ENCODE results near the gene RBCK1. TPM values are rescaled to one million over a fixed set of nuclear protein-coding genes. Genes with fewer than 3 reads are reported as not detected.
"Not testable (repeated sequence)": the region's sequence is repeated elsewhere in the genome, so short reads cannot be mapped to it uniquely, and the experiment has no call there.

RBCK1 gene
- total RNA-seq, 1 donor from 2014 or later: 67.0 TPM

- Histone ChIP-seq H3K4me1 (peaks cover 18% of the 10 kb centered on the region), H3K27me3 (no peaks in the 10 kb centered on the region), H3K36me3 (no peaks in the 10 kb centered on the region), H3K4me3 (peak overlapping the region; percentile 57), H3K27ac (no peak overlapping the region), H3K9me3 (no peaks in the 10 kb centered on the region)
- no peak for DNase-seq (ENCODE audit: extremely low spot score in 2 of 2)
- TF ChIP-seq CTCF (IDR thresholded peaks at IDR 0.05) (no peak), POLR2A (IDR thresholded peaks at IDR 0.05) (no peak), POLR2AphosphoS5 (IDR thresholded peaks at IDR 0.05; ENCODE audit: insufficient read depth in 1 of 2, low read depth in 1 of 2) (no peak)
- intact Hi-C loops (cut with DNase I): no loop called here
Observed at GRCh38 chr20:382291-383115, 25.6 kb upstream of the RBCK1 start.

DNA sequence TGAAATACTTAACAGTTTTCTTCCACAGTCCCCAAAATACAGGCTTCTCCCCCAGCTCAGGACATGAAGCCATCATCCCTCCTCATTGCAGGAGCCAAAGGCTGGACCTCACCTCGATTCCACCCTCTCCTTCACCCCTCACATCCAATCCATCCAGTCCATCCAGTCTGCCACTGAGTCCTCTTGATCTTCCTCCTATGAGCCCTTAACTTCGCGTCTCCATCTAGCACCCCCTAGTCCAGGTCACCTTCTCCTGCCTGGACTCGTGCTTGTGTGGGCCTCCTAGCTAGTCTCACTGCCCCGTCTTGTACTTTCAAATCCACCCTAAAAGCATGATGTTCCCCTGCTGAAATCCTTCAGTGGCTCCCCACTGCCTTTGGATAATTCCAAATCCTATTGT lies 24.2 kb upstream of the RBCK1 start:
- TF ChIP-seq POLR2A (IDR thresholded peaks at IDR 0.05): no peak
- TF ChIP-seq CTCF (IDR thresholded peaks at IDR 0.05): no peak
- TF ChIP-seq POLR2AphosphoS5 (IDR thresholded peaks at IDR 0.05; ENCODE audit: insufficient read depth in 1 of 2, low read depth in 1 of 2): no peak
- intact Hi-C loops (cut with DNase I): no loop called here
- no peaks in the 10 kb centered on the region for H3K9me3 ChIP-seq
- H3K27ac ChIP-seq: no peak overlapping the region
- peaks cover 18% of the 10 kb centered on the region for H3K4me1 ChIP-seq
- H3K4me3 ChIP-seq: no peak overlapping the region
- no peaks in the 10 kb centered on the region for H3K27me3 ChIP-seq
- H3K36me3 ChIP-seq: peaks cover 0 to 8% of the 10 kb centered on the region in 2 donors
- DNase-seq (ENCODE audit: extremely low spot score in 2 of 2): no peak

DNA sequence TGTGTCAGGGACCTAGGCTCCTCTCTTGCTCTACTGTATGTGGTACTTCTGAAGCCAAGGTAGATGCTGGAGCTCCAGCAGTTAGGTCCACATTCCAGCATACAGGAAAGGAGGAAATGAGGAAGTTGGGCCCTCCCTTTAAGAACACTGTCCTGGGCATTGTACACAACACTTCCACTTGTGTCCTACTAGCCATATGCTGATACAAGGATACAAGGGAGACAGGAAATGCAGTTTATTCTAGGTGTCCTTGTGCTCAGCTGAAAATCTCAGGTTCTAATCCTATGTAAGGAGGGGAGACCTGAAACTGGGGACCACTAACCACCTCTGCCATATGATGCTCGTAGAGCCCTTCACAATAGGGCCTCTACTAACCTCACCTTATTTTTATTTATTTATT lies 23.4 kb upstream of the RBCK1 start:
- H3K9me3 ChIP-seq: no peaks in the 10 kb centered on the region
- no peaks in the 10 kb centered on the region for H3K27me3 ChIP-seq
- peaks cover 0 to 16% of the 10 kb centered on the region in 2 donors for H3K36me3 ChIP-seq
- peaks cover 18% of the 10 kb centered on the region for H3K4me1 ChIP-seq
- no peak for TF ChIP-seq CTCF (IDR thresholded peaks at IDR 0.05)
- TF ChIP-seq POLR2AphosphoS5 (IDR thresholded peaks at IDR 0.05; ENCODE audit: insufficient read depth in 1 of 2, low read depth in 1 of 2): no peak
- TF ChIP-seq POLR2A (IDR thresholded peaks at IDR 0.05): no peak
- no peak overlapping the region for H3K27ac ChIP-seq
- H3K4me3 ChIP-seq: no peak overlapping the region
- intact Hi-C loops (cut with DNase I): no loop called here
- DNase-seq (ENCODE audit: extremely low spot score in 2 of 2): no peak

GRCh38 chr20:385448-385847 lies 22.7 kb upstream of the RBCK1 start:
- intact Hi-C loops (cut with DNase I): no loop called here
- peaks cover 18% of the 10 kb centered on the region for H3K4me1 ChIP-seq
- no peaks in the 10 kb centered on the region for H3K9me3 ChIP-seq
- H3K36me3 ChIP-seq: peaks cover 0 to 18% of the 10 kb centered on the region in 2 donors
- TF ChIP-seq POLR2A (IDR thresholded peaks at IDR 0.05): no peak
- no peak for TF ChIP-seq POLR2AphosphoS5 (IDR thresholded peaks at IDR 0.05; ENCODE audit: insufficient read depth in 1 of 2, low read depth in 1 of 2)
- TF ChIP-seq CTCF (IDR thresholded peaks at IDR 0.05): no peak
- no peak overlapping the region for H3K27ac ChIP-seq
- no peak for DNase-seq (ENCODE audit: extremely low spot score in 2 of 2)
- no peak overlapping the region for H3K4me3 ChIP-seq
- no peaks in the 10 kb centered on the region for H3K27me3 ChIP-seq

DNA sequence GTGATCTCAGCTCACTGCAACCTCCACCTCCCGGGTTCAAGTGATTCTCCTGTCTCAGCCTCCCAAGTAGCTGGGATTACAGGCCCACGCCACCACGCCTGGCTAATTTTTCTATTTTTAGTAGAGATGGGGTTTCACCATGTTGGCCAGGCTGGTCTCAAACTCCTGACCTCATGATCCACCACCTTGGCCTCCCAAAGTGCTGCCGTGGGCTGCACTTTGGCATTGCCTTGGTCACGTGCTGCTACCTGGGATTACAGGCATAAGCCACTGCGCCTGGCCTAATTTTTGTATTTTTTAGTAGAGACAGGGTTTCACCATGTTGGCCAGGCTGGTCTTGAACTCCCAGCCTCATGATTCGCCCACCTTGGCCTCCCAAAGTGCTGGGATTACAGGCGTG lies 21.5 kb upstream of the RBCK1 start:
- intact Hi-C loops (cut with DNase I); H3K27me3 ChIP-seq; H3K4me1 ChIP-seq; H3K9me3 ChIP-seq; H3K27ac ChIP-seq; H3K4me3 ChIP-seq; DNase-seq (ENCODE audit: extremely low spot score in 2 of 2): not testable (repeated sequence)
- peaks cover 0 to 25% of the 10 kb centered on the region in 2 donors for H3K36me3 ChIP-seq

Measured in vagina (tissue), 2 donors.